Neutrophil (primary cell): ENCODE results near the gene UIMC1.

Experiments used
- H3K27ac ChIP-seq: fragments of 200-600 bp; sonication (generic); 2 replicates; pipeline ENCODE4 v1.5.1; 2016; ENCODE audit warnings: mild to moderate bottlenecking, moderate library complexity
- H3K27me3 ChIP-seq: fragments of 200-600 bp; sonication (generic); 2 replicates; pipeline ENCODE4 v1.6.0; 2016; ENCODE audit warnings: mild to moderate bottlenecking
- H3K36me3 ChIP-seq: fragments of 200-600 bp; sonication (generic); 2 replicates; pipeline ENCODE4 v1.5.1; 2017
- H3K4me1 ChIP-seq, 2 experiments: fragments of 200-600 bp in 1 of 2; sonication (generic) in 1 of 2; 1 replicate in 1 of 2; 2 replicates in 1 of 2; pipeline versions ENCODE4 v1.5.1 to v1.6.1; 2013 to 2016; ENCODE audit warnings: low read depth in 1 of 2, low read length in 1 of 2, mild to moderate bottlenecking in 1 of 2, moderate library complexity in 1 of 2; ENCODE audit not compliant: control insufficient read depth in 1 of 2, insufficient read depth in 1 of 2
- H3K4me3 ChIP-seq, 2 experiments: fragments of 200-600 bp in 1 of 2; sonication (generic) in 1 of 2; 1 replicate in 1 of 2; 2 replicates in 1 of 2; pipeline ENCODE4 v1.5.1; 2013 to 2016; ENCODE audit warnings: low read depth in 1 of 2, low read length in 1 of 2, mild to moderate bottlenecking in 1 of 2, moderate library complexity in 1 of 2
- H3K9me3 ChIP-seq: fragments of 200-600 bp; sonication (generic); 2 replicates; pipeline ENCODE4 v1.5.1; 2016
- CTCF ChIP-seq: fragments of 200-600 bp; sonication (generic); IDR thresholded peaks from 2 replicates; pipeline ENCODE4 v1.5.1; 2016; ENCODE audit warnings: antibody characterized with exemption

Gene UIMC1

GRCh38 chr5:176965633-176966032 is 40.9 kb downstream of the UIMC1 start:
- Histone ChIP-seq H3K4me3 (no peak overlapping the region), H3K36me3 (peaks cover 49% of the 10 kb centered on the region), H3K27me3 (no peaks in the 10 kb centered on the region), H3K4me1 (no peaks in the 10 kb centered on the region), H3K9me3 (no peaks in the 10 kb centered on the region), H3K27ac (no peak overlapping the region)
- TF ChIP-seq CTCF: no peak

- Histone ChIP-seq H3K9me3 (no peaks in the 10 kb centered on the region), H3K4me1 (no peaks in the 10 kb centered on the region), H3K4me3 (no peak overlapping the region), H3K27me3 (no peaks in the 10 kb centered on the region), H3K36me3 (peaks cover 40% of the 10 kb centered on the region), H3K27ac (no peak overlapping the region)
- TF ChIP-seq CTCF: no peak
These were observed 47.5 kb downstream of the UIMC1 start for GRCh38 chr5:176959051-176959450.

GRCh38 chr5:176956756-176957155 is 49.8 kb downstream of the UIMC1 start:
- TF ChIP-seq CTCF: no peak
- peaks cover 60% of the 10 kb centered on the region for H3K36me3 ChIP-seq
- H3K27ac ChIP-seq: no peak overlapping the region
- no peak overlapping the region for H3K4me3 ChIP-seq
- H3K27me3 ChIP-seq: no peaks in the 10 kb centered on the region
- no peaks in the 10 kb centered on the region for H3K4me1 ChIP-seq
- no peaks in the 10 kb centered on the region for H3K9me3 ChIP-seq

- no peaks in the 10 kb centered on the region for H3K4me1 ChIP-seq
- no peaks in the 10 kb centered on the region for H3K9me3 ChIP-seq
- H3K27me3 ChIP-seq: no peaks in the 10 kb centered on the region
- peaks cover 68% of the 10 kb centered on the region for H3K36me3 ChIP-seq
- no peak for TF ChIP-seq CTCF
- no peak overlapping the region for H3K4me3 ChIP-seq
- no peak overlapping the region for H3K27ac ChIP-seq
These were observed 50.7 kb downstream of the UIMC1 start for GRCh38 chr5:176955895-176956294.

GRCh38 chr5:176954050-176954449 is 52.5 kb downstream of the UIMC1 start:
- Histone ChIP-seq H3K36me3 (peaks cover 87% of the 10 kb centered on the region), H3K27me3 (no peaks in the 10 kb centered on the region), H3K9me3 (no peaks in the 10 kb centered on the region), H3K27ac (no peak overlapping the region), H3K4me1 (no peaks in the 10 kb centered on the region), H3K4me3 (no peak overlapping the region)
- no peak for TF ChIP-seq CTCF

- no peaks in the 10 kb centered on the region for H3K4me1 ChIP-seq
- no peaks in the 10 kb centered on the region for H3K27me3 ChIP-seq
- H3K9me3 ChIP-seq: no peaks in the 10 kb centered on the region
- peaks cover 92% of the 10 kb centered on the region for H3K36me3 ChIP-seq
- TF ChIP-seq CTCF: no peak
- no peak overlapping the region for H3K27ac ChIP-seq
- H3K4me3 ChIP-seq: no peak overlapping the region
These were observed 53.9 kb downstream of the UIMC1 start for GRCh38 chr5:176952531-176953193.
